ENCODE data around the gene LGR4. TPM values are rescaled to one million over a fixed set of nuclear protein-coding genes. Genes with fewer than 3 reads are reported as not detected.
A peak's percentile ranks its signal among the peaks of the same experiment; 100 is the strongest.

LGR4 gene
- total and polyA plus RNA-seq, 9 of the 15 experiments (the other 6 are each of a cell fraction or from before 2014, with no cell fraction given): 0.94 to 10.1 (median 5.8) TPM

DNA sequence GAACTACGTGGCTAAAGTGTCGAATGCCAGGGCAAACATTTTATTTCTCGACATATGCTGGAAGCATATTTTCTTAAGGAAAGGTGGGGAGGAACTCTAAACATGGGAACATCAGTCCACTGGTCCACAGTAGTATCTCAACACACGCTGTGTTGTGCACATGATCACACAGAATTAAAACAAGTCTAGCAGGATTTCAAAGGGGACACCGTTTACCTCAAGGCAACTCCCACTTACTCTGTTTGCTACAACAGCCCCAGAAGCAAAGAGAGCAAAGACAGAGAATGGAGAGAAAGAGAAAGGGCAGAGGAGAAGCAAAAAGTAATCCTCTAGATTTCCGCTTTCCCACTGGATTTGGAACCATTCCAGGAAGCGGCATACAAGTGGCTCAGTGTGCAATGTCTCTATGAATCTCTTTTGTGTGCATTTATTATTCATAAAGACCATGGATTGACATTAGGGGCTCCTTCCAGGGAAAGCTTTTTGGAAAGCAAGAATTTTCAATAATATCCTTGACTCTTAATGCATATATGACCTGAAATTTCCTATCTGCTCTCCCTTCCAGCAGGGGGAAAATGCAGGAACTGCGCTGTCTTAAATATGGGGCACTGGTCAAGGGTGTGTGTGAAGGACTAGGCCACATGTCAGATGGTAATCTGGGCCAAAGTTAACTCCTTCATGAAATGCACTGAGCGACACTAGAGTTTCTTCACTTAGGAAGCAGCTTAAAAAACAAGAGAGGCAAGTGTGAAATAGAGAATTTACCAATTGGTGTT is 74.8 kb downstream of the LGR4 start (continued):
- TF ChIP-seq PPARD (CRISPR knock-in tag; IDR thresholded peaks at IDR 0.05) (no peak), ZNF347 (CRISPR knock-in tag; IDR thresholded peaks at IDR 0.05; ENCODE audit: low read depth) (no peak), CXXC5 (CRISPR knock-in tag; IDR thresholded peaks at IDR 0.05) (peak; percentile 33; the same call in 1 of the 2 replicates), CSDE1 (IDR thresholded peaks at IDR 0.05) (no peak), HNRNPLL (IDR thresholded peaks at IDR 0.05; ENCODE audit: low read depth, low read length, poor library complexity, severe bottlenecking) (no peak), HLTF (IDR thresholded peaks at IDR 0.05) (no peak), HMG20A (CRISPR knock-in tag; conservative IDR thresholded peaks at IDR 0.05) (no peak), ZNF780A (CRISPR knock-in tag; IDR thresholded peaks at IDR 0.05) (no peak), FOS (IDR thresholded peaks at IDR 0.05; ENCODE audit: extremely low read depth, insufficient read length) (no peak), ZNF551 (CRISPR knock-in tag; IDR thresholded peaks at IDR 0.05) (no peak), CHD2 (IDR thresholded peaks at IDR 0.05; ENCODE audit: low read depth, low read length) (no peak), ZNF696 (CRISPR knock-in tag; conservative IDR thresholded peaks at IDR 0.05) (no peak), RAD21 (CRISPR knock-in tag; conservative IDR thresholded peaks at IDR 0.05 in 1 of 2, IDR thresholded peaks at IDR 0.05 in 1 of 2) (peak in 1 of 2 experiments; percentile 36; a peak in 1 of 4 replicates), ETV6 (IDR thresholded peaks at IDR 0.05; ENCODE audit: borderline replicate concordance in 1 of 2, low read depth in 2 of 2, low read length in 1 of 2) (no peak), ETV6 (CRISPR knock-in tag; IDR thresholded peaks at IDR 0.05; ENCODE audit: borderline replicate concordance) (no peak), ZFX (CRISPR knock-in tag; IDR thresholded peaks at IDR 0.05) (peak; percentile 50), NCOA2 (IDR thresholded peaks at IDR 0.05; ENCODE audit: partially characterized antibody in 2 of 2) (no peak), TRIM24 (IDR thresholded peaks at IDR 0.05) (no peak), PTRF (tag; IDR thresholded peaks at IDR 0.05) (no peak), SMAD2 (IDR thresholded peaks at IDR 0.05; ENCODE audit: low read depth, low read length) (no peak), FOSL1 (tag; conservative IDR thresholded peaks at IDR 0.05) (no peak), ZNF785 (CRISPR knock-in tag; IDR thresholded peaks at IDR 0.05) (no peak), GABPB2 (CRISPR knock-in tag; conservative IDR thresholded peaks at IDR 0.05) (no peak), TAF9B (IDR thresholded peaks at IDR 0.05; ENCODE audit: partially characterized antibody) (no peak)
- TF ChIP-seq, protein P1, sequence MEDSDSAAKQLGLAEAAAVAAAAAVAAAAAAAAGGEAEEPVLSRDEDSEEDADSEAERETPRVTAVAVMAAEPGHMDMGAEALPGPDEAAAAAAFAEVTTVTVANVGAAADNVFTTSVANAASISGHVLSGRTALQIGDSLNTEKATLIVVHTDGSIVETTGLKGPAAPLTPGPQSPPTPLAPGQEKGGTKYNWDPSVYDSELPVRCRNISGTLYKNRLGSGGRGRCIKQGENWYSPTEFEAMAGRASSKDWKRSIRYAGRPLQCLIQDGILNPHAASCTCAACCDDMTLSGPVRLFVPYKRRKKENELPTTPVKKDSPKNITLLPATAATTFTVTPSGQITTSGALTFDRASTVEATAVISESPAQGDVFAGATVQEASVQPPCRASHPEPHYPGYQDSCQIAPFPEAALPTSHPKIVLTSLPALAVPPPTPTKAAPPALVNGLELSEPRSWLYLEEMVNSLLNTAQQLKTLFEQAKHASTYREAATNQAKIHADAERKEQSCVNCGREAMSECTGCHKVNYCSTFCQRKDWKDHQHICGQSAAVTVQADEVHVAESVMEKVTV (CRISPR knock-in tag; IDR thresholded peaks at IDR 0.05): 0 out of 2 replicates have a peak, but pooled peaks have one; percentile 18
- TF ChIP-seq, protein P2, sequence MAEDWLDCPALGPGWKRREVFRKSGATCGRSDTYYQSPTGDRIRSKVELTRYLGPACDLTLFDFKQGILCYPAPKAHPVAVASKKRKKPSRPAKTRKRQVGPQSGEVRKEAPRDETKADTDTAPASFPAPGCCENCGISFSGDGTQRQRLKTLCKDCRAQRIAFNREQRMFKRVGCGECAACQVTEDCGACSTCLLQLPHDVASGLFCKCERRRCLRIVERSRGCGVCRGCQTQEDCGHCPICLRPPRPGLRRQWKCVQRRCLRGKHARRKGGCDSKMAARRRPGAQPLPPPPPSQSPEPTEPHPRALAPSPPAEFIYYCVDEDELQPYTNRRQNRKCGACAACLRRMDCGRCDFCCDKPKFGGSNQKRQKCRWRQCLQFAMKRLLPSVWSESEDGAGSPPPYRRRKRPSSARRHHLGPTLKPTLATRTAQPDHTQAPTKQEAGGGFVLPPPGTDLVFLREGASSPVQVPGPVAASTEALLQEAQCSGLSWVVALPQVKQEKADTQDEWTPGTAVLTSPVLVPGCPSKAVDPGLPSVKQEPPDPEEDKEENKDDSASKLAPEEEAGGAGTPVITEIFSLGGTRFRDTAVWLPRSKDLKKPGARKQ (CRISPR knock-in tag; IDR thresholded peaks at IDR 0.05): no peak
- TF ChIP-seq, protein P3, sequence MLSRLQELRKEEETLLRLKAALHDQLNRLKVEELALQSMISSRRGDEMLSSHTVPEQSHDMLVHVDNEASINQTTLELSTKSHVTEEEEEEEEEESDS (CRISPR knock-in tag; IDR thresholded peaks at IDR 0.05): no peak
